Stimulated activated CD8-positive, alpha-beta memory T cell treated with anti-CD3 and anti-CD28 coated beads, Interleukin-15, amount 100 ng/mL, for 48 hours (primary cell): ENCODE measurements around the gene TMEM54.

ENCODE experiments used
- DNase-seq, 2 donors: peaks; one replicate each; pipeline ENCODE4 v3.0.0-alpha.2; 2020; ENCODE audit warnings: low read depth in 2 of 2

The TMEM54 gene

DNA sequence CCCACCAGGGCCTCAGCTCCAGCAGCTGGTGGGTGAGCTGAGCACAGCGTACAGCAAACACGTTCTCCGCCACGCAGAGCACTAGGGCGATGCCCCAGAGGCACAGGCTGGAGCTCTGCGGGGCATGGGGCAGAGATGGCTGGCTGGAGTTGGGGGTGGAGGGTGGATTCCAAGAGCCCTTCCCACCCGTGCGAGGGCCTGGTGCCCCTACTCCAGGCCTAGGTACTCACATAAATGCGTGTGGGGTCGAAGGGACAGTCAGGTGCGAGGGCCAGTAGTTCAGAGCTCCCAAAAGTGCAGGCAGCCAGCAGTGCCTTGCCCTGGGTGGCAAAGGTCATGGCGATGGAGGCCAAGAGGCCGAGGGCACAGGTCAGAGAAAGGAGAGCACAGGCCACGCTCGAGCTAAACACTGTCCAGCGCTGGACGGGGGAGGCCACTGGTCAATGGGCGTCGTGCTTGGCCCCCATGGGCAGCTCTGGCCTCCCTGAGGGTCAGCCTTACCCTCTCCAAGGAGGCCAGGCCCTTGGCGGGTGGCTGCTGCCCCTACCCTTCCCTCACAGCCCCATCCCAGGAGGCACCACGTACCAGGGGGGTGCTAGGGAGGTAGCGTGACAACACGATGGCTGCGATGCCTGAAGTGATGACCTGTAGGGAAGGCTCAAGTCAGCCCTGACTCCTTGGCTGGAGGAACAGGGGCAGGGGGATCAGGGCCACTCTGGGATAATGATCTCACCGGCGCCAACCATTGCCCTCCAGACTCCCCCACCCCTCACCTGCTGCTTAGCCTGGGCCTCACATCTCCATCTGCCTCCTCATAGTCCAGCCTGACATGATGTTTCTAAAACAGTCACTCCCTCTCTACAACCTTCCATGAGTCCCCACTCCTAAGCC is 5.6 kb downstream of the TMEM54 start:
- no peak for DNase-seq

DNA sequence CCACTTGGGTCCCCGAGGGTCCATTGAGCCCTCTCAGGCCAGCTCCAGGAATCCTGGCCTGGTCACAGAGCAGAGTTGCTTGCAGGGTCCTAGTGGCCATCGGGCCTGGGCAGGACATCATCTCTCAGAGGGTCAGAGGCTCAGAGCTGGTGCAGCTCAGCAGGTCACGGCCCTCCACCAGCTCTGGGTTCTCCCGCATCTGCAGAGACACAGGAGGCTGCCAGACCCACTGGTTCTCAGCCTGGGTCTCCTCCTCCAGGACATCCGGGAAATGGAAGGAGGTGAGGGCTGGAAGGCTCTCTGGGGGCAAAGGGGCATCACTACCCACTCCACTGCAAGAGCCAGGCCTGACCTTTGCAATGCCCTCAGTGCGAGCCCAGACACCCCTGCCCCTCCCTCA is 6.5 kb downstream of the TMEM54 start:
- no peak for DNase-seq

DNA sequence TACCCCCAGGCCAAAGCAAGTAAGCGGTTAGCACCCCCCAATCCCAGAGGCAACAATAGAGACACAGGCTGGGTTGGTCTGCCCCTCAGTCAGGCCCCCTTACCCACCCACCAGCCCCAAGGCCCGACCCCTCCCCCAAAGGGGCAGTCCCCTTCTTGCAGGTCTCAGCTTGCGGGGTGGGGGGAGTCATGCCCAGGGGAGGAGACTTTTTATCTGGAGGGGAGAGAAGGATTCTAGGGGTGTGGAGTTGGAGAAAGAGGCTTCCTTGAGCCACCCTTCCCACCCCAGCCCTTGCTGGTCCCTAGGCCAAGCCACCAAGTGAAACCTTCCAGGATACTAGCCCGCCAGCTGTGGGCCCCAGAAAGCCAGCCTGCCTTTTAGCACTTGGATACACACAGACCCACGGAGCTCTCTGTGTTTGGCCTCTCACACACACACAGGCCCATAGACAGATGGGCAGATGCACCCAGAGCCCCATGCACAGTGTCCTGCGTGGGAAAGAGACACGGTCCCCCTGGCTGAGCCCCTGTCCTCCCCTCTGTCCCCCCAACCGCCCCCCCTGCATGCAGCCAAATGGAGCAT is 7.1 kb downstream of the TMEM54 start:
- DNase-seq = no peak

DNA sequence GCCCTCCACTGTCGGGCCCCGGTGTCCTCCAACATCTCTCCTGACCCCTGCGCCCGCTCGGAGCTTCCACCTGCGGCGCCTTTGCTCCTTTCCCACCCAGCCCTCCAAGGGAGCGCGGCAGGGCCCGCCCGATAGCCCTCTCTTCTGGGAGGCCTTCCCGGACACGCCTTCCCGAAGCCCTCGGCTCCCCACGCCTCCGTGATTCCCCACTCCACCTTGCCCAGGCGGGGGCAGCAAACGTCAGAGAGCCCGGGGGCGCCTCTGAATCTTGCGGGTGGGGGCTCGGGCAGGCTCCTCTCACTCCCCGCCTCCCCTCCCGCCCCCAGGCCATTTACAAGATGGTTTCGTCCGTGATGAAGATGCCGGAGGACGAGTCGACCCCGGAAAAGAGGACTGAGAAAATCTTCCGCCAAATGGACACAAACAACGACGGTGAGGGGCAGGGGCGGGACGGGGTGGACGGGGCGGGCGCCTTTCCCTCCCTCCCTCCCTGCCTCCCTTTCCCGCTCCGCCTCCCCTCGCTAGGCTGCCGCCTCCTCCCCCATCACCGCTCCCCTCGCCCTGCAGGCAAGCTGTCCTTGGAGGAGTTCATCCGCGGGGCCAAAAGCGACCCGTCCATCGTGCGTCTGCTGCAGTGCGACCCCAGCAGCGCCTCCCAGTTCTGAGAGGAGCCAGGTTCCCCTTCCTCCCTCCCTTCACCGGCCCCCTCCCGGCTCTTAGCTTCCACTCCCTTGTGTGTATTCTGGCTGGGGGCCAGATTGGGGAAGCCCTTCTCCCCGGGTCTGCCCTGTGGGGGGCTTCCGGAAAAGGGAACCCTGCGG is 7.8 kb downstream of the TMEM54 start:
- no peak for DNase-seq

DNA sequence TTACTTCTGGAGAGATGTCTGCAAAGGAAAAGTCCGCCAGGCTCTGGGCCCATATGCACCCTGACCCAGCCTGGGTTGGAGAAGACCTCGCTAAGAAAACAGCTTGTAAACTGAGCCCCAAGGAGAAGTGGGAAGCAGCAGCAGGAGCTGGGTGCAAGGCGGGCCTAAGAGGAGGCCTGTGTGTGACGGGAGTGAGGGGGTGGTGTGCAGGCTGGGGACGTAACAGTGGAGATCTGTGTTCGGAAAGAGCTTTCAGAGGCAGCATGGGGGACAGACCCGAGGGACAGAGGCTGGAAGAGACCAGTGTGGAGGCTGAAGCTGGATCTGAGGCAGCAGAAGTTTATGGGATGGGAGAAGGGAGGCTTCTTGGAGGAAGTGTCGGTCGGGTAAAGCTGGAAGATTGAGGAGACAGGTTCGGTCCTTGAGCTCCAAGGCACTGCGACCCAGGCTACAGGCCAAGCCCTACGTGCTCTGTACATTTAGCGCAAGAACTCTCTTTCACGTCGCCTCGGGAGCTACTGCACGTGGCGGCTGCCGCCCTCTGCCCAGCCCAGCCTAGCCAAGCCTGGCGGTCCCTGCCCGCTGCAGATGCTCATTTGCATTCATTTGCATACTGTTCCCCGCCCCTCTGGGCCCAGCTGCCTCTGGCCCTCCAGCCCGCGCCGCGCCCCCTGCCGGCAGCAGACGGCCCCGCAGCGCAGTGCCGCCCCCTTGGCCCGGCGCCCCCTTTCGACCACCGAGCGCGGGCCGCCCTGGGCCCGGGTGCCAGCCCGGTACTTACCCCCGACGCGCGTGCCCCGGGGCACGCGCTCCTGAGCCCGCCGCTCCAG is 8.6 kb downstream of the TMEM54 start:
- DNase-seq = peak in 1 of 2 donors; percentile 53

DNA sequence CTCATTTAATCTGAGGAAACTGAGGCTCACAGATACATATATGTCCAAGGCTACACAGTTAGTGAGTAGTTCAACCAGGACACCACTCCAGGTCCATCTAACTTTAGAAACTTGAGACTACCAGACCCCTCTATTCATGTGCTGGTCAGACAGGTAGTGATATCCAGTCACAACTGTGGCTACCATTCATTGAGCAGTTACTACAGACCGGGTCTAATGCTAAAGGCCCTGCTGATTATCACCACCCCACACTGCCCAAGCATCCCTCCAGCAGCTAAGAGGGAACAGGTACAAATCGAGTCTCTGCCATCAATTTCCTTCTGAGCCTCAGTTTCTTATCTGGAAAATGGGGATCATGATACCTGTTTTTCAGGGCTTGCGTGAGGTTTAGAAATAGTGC is 9.6 kb downstream of the TMEM54 start:
- no peak for DNase-seq

DNA sequence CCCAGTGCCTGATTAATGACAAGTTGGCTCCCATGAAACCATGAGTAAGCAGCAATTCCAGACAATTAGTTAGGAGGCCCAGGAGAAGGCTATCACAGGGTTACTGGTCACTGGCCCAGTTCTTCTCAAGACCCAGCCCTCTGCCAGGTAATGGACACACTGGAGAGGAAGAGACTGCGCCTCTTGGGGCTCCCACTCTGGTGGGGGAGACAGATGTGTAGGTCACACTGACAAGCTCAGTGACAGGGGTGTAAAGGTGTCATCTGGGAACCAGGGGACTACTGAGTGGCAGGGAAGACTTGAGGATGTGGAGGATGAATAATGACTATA is 10.0 kb downstream of the TMEM54 start:
- DNase-seq = no peak

DNA sequence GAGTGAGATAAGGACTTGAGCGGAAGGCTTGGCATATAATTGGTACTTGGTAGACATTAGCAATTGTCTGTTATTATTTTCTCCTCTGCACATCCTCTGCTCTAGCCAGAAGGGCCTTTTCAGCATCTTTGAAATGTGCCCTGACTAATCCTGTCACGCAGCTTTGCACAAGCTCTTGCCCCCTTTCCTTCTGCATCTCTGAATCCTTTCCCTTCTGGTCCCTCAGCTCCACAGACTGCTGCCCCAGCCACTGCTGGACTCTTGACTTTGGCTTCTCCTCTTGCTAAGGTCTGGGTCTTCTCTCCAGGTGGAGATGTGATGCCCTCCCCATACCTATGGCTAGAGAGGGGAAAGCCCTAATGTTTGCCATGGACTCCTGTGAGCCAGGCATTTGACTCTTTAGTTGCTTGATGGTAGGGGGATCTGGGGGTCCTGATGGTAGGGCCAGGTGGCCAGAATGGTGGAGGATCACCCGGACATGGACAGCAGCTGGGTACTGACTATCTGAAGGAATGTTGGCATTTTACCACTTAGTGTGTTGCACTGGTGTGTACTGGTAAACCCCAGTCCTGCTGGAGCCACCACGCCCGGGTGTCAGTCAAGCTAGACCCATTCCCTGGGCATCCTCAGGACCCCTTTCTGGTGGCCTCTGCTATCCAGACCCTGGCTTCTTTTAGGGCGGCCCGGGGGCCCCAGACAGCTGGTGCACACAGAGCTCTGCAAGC is 10.5 kb downstream of the TMEM54 start:
- no peak for DNase-seq

DNA sequence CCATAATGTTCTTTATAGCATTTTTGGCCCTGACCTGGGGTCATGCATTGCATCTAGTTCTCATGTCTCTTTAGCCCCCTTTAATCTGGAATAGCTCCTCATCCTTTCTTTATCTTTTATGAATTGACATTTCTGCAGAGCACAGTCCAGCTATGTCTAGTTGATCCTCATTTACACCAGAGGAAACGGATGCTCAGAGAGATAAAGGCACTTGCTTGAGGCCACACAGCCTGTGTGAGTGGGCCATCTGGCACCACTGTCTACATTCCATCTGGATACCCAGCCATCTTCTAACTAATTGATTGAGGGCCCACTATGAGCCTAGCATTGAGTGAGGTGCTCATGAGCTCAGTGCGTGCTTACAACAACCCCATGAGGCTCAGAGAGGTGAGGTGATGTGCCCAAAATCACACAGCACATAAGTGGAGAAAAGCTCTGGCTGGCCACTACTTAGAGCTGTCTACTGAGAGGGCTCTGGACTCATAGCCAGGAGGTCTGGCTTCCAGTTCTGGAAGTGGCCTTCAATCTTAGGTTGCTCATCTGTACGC is 11.4 kb downstream of the TMEM54 start:
- DNase-seq = no peak

DNA sequence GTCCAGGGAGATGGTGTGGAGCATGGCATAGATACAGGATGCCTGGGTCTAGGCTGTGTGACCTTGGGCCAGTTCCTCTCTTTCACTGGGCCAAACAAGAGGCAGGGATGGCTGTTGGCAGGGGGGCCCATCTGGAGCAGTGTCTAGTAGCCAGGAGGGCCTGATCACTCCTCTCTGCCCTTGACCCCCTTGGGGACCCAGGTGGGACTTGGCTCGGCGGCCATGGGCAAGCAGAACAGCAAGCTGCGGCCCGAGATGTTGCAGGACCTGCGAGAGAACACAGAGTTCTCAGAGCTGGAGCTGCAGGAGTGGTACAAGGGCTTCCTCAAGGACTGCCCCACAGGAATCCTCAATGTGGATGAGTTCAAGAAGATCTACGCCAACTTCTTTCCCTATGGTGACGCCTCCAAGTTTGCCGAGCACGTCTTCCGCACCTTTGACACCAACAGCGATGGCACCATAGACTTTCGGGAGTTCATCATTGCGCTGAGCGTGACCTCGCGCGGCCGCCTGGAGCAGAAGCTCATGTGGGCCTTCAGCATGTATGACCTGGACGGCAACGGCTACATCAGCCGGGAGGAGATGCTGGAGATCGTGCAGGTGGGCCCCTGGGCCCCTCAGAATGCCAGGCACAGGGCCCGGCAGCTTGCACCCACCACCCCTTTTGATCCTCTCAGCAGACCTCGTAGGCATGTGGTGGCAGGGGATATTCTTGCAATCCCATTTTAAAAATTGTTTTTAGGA is 12.3 kb downstream of the TMEM54 start:
- DNase-seq = no peak

DNA sequence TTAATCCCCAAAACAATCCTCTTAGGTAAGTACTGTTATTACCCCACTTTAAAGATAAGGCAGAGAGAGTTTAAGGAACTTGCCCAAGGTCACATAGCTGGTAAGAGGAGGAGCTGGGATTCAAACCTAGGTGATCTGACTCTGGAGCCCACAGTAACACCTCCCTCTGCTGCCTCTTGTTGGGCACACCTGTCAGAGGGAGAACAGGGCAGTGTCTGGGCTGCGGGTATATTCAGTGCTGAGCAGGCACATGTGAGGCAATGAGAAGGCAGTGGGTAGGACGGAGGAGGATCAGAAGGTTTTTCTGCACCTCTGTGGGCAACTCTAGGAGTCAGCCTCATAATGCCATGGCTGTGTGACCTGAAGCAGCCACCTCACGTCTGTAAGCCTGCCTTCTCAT is 13.1 kb downstream of the TMEM54 start:
- no peak for DNase-seq

DNA sequence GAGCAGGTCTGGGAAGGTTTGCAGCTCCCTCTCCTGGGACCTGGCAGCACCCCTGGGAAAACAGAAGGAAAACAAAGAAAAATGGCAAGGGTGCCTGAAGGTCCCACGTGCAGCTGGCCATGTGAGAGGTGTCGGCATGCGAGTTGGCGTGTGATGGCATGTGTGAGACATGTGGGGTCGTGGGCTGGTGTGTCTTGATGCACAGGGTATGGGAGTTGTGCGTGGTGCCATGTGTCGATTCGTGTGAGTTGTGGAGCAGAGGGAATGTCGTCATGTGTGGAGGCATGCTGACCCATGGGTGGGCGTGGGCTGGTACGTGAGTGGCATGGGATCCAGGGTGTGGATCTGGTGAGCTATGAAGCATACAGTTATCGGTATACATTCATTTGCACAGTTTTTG is 13.6 kb downstream of the TMEM54 start:
- DNase-seq = no peak

DNA sequence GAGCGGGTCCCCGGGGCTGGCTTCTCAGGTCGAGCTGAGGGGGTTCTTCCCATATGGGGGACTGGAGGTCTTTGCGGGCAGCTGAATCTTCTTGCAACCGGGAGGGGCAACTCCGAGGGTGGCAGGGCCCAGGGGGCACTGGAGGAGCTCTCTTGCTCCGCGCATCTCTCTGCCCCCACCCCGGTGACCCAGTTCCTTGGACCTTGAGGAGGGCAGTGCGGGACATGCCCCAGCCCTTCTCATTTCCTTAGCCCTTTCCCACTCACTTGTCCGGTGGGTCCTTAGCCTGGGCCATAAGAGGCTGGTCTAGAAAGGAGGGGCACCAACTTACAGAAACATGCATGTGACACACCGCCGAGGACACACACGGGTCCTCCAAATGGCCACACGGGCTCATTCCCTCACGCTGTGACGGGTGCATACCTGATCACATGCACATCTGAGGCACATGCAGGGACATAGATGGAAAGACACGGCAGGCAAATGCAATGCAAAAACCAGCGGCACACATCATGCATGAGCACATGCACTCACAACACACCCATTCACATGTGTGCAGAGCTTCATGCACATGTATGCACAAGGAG is 14.3 kb downstream of the TMEM54 start:
- DNase-seq = no peak

DNA sequence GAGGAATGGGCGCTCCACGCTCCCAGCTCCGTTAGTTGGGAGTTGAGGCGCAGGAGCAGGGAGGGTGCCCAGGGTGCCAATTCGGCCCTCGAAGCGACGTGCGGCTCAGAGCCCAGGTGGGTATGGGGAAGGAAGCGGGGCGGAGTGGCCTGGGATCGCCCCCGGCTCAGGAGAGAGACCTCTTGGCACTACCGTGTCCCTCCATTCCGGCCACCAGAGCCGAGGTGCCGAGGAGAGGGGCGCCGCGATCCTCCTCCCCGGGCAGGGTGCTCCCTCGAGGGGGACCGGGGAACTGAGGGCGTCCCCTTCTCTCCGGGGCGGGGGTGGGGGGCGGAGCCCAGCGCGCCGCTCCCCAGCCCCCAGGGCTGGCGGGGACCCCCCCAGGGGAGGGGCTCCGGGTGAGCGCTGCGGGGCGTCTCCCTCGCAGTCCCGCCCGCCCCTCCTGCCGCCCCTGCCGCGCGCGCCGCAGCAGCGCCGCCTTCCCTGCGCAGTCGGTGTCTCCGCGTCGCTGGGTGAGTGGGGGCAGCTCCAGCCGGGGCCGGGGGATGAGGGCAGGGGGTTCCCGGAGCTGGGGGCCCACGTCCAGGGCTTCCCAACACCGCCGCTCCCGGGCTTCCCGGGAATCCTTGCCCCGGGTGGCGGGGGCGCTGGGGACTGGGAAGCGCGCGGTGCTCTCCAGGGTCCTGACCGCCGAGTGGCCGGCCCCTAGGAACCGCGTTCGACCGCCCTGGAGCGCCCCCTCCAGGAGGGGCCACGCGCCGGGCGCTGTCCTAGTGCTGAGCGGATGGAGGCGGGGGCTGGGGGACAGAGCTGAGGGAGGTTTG is 15.0 kb downstream of the TMEM54 start, which contains the start of gene HPCA:
HPCA (plus strand) TSS at position 488 of the 824 bp plus-strand sequence. CDS start 2,408 bp downstream, outside the sequence.
- peak in 1 of 2 donors; percentile 14 for DNase-seq

DNA sequence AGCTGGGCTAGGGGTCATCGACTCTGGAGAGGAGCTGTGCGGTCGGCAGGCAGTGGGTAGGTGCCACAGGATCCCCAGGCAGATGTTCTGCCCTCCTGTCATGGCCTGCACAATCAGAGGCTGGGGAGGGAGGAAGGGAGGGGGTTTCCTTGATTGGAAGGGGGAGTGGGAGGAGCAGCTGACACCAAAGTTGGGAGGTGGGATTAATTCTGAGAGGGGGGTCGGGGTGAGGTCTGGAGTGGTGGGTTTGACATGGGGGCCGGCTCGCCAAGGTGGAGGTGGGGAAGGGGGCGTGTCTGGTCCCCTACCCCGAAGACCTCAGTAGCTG is 15.5 kb downstream of the TMEM54 start:
- no peak for DNase-seq

DNA sequence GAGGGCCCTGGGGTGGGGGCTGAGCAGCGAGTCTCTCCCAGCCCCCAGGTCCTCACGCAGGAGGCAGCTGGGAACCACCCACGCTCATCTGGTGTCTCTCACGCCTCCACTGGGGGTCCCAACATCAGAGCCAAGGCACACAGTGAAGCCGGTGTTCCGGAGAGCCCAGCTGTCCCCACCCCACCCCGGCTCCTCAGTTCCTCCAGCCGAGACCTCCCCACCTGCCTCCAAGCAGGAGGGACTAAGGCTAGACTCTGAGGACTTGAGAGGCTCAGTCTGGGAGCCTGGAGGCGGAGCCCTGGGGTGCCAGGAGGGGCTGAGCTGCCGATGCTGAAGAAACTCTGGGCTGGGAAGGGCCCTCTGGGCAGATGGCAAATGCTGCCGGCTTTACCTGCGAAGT is 16.5 kb downstream of the TMEM54 start:
- no peak for DNase-seq

DNA sequence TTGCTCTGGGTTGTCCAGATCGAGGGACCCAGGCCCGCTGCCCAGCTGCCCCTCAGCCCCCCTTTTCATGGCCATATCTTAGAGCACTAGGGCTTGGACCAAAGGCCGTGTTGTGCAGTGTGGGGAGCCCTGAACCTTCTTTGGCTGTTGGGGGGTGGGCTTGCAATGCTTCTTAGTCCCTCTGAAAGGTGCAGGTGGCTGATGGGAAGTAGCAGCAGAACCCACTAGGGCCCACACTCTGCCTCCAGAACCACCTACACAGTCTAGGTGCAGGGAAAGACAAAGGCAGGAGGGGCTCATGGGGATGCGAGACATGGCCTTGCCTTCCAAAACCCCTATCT is 17.2 kb downstream of the TMEM54 start:
- DNase-seq = no peak

DNA sequence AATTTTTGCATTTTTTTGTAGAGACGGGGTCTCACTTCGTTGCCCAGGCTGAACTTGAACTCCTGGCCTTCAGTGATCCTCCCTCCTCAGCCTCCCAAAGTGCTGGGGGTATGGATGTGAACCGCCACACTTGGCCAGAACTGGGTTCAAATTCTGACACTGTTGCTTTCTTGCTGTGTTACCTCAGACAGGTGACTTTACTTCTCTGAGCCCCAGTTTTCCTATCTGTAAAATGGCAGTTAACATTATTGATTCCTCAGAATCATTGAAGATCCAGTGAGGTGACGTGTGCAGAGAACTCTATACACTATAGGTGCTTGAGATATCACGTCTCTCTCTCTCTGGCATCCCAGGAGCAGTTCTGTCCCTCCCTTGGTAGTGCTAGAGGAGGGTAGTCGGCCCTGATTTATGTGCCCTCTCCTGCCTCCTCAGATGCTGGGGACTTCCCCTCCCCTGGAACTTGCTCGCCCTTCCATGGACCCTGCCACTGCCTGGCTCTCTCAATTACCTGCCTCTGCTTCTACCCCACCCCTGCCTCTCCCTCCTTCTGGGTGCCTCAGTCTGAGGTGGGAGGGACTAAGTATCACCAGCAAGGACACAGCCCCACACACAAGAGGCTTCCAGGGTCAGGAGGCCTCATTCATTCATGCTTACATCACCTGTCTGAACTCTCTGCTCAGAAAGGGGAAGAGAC is 17.7 kb downstream of the TMEM54 start:
- DNase-seq = no peak
